Esophagus mucosa (tissue), 1 donor: ENCODE measurements around the gene TTC39C. TPM values are rescaled to one million over a fixed set of nuclear protein-coding genes. Genes with fewer than 3 reads are reported as not detected.

Experiments
- ATAC-seq: fragments of 200-7000 bp; cut with Tn5 transposase; one replicate; pipeline ENCODE4 v1.9.1; 2020
- total RNA-seq: library from RNA; stranded (reverse); gene quantifications from one replicate; pipeline ENCODE4 v1.2.4, GENCODE V29; 2023
- donor health status: DM: yes; HTN: yes; CAD: no.

Gene TTC39C
- 24.6 TPM for total RNA-seq

DNA sequence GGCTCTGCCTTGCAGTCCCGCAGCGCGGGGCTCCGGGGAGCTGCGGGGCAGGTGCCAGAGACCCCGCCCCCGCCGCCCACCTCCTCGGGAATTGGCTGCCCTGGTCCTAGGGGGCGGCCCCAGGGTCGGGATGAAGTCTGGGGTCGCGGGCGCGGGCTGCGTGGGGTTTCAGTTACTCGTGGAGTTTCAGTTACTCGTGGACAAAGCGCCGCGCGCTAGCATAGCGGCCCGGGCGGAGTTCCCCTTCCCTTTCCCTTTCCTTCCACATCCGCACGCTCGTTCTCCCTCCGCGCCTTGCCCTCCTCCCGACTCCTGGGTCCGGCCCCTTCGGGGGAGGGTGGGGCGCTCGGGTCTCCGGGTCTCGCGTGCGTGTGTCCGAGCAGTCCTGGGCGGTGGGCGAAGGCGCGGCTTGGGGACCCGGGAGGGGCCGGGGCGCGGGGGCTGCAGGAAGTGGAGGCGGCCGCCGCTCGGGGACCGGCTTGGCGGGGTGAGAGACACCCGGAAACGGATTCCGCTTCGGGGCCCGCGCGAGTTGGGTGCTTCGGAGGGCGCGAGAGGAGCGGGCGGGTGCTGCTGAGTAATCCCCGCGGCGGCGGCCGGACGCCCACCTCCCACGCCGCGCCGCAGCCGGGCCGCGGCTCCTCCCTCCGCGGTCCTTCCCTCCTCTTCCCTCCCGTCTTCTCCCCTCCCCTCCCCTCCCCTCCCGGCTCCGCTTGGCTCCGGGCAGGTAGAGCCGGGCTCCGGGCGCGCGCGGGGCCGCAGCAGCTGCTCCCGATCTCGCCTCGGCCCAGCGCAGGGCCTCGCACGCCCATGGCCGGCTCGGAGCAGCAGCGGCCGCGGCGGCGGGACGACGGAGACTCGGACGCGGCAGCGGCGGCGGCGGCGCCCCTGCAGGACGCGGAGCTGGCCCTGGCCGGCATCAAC is at the start of gene TTC39C:
TSS of gene TTC39C (plus strand) at position 693 of the 924 bp plus-strand sequence. CDS start at position 811, 118 bp downstream.
- ATAC-seq = peak; percentile 70

DNA sequence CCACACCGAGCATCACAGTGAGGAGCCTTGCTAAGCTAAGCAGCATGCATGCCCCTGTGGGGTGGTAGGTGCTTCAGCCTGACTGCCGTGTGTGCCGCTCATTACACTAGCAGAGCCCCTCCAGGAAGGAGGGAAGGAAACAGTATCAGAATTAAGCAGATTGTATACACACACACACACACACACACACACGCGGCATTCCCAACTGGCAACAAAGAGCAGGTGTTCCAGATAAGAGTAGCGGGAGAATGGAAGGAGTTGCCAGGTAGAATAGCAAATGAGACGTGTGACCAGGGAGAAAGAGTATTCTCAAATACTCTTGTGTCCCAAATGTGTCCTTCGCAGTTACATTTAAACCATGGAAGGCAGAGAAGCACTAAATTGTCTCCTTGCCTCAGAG is 47.6 kb upstream of the TTC39C start:
- ATAC-seq = no peak

GRCh38 chr18:23967321-23968089 is 47.0 kb upstream of the TTC39C start:
- no peak for ATAC-seq

- ATAC-seq = no peak
Observed at GRCh38 chr18:23968638-23969604, 45.6 kb upstream of the TTC39C start.

- ATAC-seq = no peak
Observed at GRCh38 chr18:23969664-23970063, 44.9 kb upstream of the TTC39C start.

DNA sequence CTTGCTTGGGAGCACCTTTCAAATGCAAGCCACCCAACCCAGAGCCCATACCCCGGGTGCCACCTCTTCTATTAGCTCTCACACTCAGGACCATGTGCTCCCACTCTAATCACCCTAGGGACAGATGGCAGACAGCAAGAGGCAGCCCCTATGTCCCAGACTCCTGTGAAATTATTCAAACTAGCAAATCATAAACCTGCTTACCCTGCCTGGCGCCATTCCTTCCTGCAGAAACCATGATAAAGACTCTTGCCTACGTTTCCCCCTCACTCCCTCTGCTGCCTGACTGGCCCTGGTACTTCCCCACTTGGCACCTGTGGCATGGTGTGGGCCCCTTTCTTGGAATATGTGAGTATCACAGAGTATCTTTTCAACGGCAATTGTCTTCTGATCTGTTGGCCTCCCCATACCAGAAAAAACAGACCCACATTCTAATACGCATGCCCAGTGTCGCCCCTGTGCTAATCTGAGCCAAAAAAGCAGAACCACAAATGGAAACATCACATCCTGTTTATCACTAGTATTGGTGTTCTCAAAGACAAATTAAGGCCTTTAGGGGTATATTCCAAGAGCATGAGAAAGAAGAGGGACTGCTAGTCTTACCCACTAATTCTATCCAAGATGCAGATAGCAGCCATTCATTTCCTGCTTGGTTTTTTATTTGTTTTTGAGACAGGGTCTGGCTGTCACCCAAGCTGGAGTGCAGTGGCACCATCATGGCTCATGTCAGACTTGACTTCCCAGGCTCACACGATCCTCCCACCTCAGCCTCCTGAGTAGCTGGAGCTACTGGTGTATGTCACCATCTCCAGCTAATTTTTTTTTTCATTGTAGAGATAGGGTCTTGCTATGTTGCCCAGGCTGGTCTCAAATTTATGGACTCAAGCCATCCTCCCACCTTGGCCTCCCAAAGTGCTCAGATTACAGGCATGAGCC is 44.1 kb upstream of the TTC39C start:
- ATAC-seq = peak; percentile 25

- ATAC-seq = no peak
Observed at GRCh38 chr18:23971097-23971440, 43.5 kb upstream of the TTC39C start.

DNA sequence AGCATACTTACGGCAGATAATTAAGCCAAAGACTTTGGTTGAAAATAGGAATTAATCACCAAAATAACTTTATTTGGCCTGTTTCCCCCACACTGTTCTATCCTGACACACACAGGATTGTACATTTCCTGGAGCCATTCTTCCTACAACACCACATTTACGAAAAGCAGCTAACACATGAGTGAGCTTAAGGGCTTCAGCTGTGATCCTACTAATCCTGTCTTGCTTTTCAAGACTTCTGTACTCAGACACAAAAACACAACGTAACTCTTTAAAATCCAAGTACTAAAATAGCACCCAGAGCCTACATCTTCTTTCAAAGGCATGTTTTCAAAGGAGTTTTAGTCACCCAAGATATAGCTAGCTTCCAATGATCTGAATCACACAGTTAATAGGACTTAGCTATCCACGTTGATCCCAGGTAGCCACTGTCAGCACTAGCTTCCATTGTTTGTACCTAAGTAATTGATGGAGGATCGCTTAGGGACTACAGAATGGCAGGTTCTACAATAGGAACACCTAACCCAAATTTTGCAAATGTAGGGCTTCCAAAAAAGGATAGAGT is 42.8 kb upstream of the TTC39C start:
- ATAC-seq = peak; percentile 64

- ATAC-seq = peak; percentile 22
Observed at GRCh38 chr18:23972453-23972852, 42.1 kb upstream of the TTC39C start.

DNA sequence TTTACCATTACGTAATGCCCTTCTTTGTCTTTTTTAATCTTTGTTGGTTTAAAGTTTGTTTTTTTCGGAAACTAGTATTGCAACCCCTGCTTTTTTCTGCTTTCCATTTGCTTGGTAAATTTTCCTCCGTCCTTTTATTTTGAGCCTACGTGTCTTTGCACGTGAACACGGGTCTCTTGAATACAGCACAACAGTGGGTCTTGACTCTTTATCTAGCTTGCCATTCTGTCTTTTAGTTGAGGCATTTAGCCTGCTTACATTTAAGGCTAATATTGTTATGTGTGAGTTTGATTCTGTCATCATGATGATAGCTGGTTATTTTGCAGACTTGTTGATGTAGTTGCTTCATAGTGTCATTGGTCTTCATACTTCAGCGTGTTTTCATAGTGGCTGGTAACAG is 37.5 kb upstream of the TTC39C start:
- no peak for ATAC-seq

- ATAC-seq = no peak
Observed at GRCh38 chr18:23977719-23978483, 36.7 kb upstream of the TTC39C start.

- ATAC-seq = no peak
Observed at GRCh38 chr18:23981369-23981980, 33.1 kb upstream of the TTC39C start.

DNA sequence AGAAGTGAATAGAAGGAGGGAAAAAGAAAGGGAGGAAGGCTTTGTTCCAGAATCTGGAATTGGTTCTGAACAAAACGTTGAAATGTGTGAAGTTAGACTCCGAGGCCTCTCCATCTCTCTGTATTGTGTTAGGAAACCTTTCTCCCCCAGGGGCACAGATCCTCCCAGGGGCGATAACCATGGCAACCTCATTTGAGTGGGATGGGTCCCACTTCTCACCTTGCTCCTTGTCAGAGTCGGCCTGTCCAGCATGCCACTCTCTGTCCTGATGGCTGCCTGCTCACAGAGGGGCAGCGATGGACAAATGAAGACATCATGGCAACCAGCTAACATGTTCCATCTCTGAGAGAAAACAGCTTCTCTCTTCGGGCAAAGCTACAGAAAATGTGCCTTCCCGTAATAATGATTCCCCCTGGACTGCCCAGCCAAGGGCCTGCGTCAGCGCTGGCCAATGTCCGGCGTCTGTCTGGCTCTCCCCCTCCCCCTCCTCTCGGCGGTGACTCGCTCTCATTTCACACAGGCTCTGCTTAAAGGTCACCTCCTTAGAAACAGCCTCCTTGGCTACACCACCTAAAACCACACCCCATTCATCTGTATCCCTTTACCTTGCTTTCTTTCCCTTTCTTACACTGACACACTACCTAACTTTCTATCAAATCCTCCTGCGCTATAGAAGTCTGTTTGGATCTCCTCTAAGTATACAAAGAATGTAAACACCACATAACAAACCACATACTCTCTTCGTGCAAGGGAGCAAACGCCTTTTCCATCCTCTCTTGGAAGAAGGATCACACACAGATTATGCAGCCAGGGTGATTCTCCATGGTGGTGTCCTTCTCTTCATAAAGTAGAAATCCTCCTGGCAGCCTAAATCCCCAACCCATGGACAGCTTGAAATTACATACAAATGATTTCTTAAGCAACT is 32.1 kb upstream of the TTC39C start:
- ATAC-seq = peak; percentile 43

- no peak for ATAC-seq
Observed at GRCh38 chr18:23983112-23983511, 31.4 kb upstream of the TTC39C start.

DNA sequence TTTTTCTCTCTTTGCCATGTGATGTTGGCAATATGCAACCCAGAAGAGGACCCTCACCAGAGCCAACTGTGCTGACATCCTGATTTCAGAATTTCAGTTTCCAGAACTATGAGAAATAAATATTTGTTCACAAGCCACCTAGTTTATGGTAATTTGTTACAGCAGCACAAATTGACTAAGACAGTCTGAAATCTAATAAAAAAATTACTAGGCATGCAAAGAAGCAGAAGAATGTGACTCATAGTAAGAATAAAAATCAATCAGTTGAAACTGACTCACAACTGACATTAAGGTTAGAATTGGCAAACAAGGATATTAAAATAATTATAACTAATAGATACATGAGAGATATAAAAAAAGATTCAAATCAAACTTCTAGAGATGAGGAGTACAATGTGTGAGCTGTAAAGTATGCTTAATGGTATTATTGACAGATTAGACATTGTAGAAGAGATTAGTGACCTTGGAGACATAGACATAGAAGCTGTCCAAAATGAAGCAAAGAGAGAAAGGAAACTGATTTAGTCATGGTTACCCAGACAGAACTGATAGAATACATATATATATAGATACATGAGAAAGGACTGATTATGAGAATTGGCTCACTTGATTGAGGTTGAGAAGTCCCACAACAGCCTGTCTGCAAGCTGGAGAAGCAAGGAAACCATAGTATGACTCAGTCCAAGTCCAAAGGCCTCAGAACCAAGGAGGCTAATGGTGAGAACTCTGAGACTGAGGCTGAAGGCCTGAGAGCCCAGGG is 27.8 kb upstream of the TTC39C start:
- ATAC-seq = no peak

- ATAC-seq = no peak
Observed at GRCh38 chr18:23990474-23991410, 23.8 kb upstream of the TTC39C start.
